NCI-H748 (cell line): ENCODE data around the gene TRIM3.
A peak's percentile ranks its signal among the peaks of the same experiment; 100 is the strongest.

ENCODE experiments used
- DNase-seq: peaks from one replicate; lab custom pipeline; 2025; ENCODE audit not compliant: unreplicated experiment; lab: John Stamatoyannopoulos, UW

TRIM3 gene

GRCh38 chr11:6442441-6442840 lies 31.3 kb downstream of the TRIM3 start:
- DNase-seq, result no peak

- no peak for DNase-seq
Observed at GRCh38 chr11:6440906-6441358, 32.8 kb downstream of the TRIM3 start, which contains the start of gene HPX. Gene HPX (minus strand): TSS chr11:6440987. CDS start chr11:6440963, 24 bp downstream.

GRCh38 chr11:6438979-6439571 lies 34.7 kb downstream of the TRIM3 start:
- peak; percentile 64 for DNase-seq

GRCh38 chr11:6437993-6438392 lies 35.7 kb downstream of the TRIM3 start:
- DNase-seq, result no peak

GRCh38 chr11:6437423-6437822 lies 36.3 kb downstream of the TRIM3 start:
- no peak for DNase-seq

- peak; percentile 9 for DNase-seq
Observed at GRCh38 chr11:6433998-6434660, 39.6 kb downstream of the TRIM3 start.

- DNase-seq, result no peak
Observed at GRCh38 chr11:6431861-6432260, 41.9 kb downstream of the TRIM3 start.

GRCh38 chr11:6427516-6427915 lies 46.2 kb downstream of the TRIM3 start:
- no peak for DNase-seq

- no peak for DNase-seq
Observed at GRCh38 chr11:6420677-6421076, 53.1 kb downstream of the TRIM3 start.

GRCh38 chr11:6419009-6419631 lies 54.6 kb downstream of the TRIM3 start, which contains the start of gene APBB1:
Gene APBB1 (minus strand): TSS chr11:6419094. CDS start chr11:6411347, 7,747 bp downstream.
- peak; percentile 77 for DNase-seq

- DNase-seq, result peak; percentile 43
Observed at GRCh38 chr11:6418557-6419008, 55.2 kb downstream of the TRIM3 start.

GRCh38 chr11:6417907-6418556 lies 55.7 kb downstream of the TRIM3 start:
- no peak for DNase-seq

GRCh38 chr11:6415797-6416196 lies 57.9 kb downstream of the TRIM3 start:
- no peak for DNase-seq

- DNase-seq, result no peak
Observed at GRCh38 chr11:6414874-6415328, 58.8 kb downstream of the TRIM3 start.

- no peak for DNase-seq
Observed at GRCh38 chr11:6413791-6414201, 59.9 kb downstream of the TRIM3 start.

- DNase-seq, result no peak
Observed at GRCh38 chr11:6411594-6412031, 62.1 kb downstream of the TRIM3 start.

GRCh38 chr11:6410695-6411430 lies 62.9 kb downstream of the TRIM3 start:
- DNase-seq, result no peak

- DNase-seq, result no peak
Observed at GRCh38 chr11:6406370-6406769, 67.4 kb downstream of the TRIM3 start.

GRCh38 chr11:6405846-6406245 lies 67.9 kb downstream of the TRIM3 start:
- DNase-seq, result no peak

- peak; percentile 98 for DNase-seq
Observed at GRCh38 chr11:6405052-6405667, 68.6 kb downstream of the TRIM3 start.
